Tibial nerve (tissue), 3 donors: ENCODE measurements around the gene GSK3B.

Experiments used
- POLR2A ChIP-seq, 2 donors: fragments of 450-650 bp; IDR thresholded peaks; one replicate each; pipeline ENCODE4 v1.6.1; 2017; ENCODE audit warnings: antibody characterized with exemption in 2 of 2, mild to moderate bottlenecking in 2 of 2, moderate library complexity in 2 of 2
- TF ChIP-seq, protein P1 (sequence below), 5 experiments: fragments of 200-600 bp in 3 of 5; fragments of 450-650 bp in 2 of 5; sonication (generic) in 3 of 5; IDR thresholded peaks; one replicate each; pipeline ENCODE4 v1.5.1; 2016 to 2019; ENCODE audit warnings: antibody characterized with exemption in 5 of 5, mild to moderate bottlenecking in 3 of 5, moderate library complexity in 2 of 5

DNA sequence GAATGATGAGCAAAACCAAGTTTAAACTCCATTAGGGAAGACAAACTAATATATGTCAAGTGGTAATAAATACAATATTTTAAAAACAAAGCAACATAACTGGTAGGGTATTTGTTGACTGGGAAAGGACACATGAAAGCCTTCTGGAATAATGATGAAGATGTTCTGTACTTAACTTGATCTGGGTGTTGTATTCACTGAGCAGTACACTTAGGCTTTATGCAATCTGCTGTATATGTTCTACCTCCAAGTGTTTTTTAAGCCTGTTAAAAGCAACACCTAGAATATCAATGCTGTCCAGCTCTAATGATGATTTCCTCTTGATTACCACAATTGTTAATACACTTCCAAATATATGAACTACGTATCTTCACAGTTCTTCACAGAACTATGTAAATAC lies 46.6 kb downstream of the GSK3B start:
- TF ChIP-seq, protein P1, sequence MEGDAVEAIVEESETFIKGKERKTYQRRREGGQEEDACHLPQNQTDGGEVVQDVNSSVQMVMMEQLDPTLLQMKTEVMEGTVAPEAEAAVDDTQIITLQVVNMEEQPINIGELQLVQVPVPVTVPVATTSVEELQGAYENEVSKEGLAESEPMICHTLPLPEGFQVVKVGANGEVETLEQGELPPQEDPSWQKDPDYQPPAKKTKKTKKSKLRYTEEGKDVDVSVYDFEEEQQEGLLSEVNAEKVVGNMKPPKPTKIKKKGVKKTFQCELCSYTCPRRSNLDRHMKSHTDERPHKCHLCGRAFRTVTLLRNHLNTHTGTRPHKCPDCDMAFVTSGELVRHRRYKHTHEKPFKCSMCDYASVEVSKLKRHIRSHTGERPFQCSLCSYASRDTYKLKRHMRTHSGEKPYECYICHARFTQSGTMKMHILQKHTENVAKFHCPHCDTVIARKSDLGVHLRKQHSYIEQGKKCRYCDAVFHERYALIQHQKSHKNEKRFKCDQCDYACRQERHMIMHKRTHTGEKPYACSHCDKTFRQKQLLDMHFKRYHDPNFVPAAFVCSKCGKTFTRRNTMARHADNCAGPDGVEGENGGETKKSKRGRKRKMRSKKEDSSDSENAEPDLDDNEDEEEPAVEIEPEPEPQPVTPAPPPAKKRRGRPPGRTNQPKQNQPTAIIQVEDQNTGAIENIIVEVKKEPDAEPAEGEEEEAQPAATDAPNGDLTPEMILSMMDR (IDR thresholded peaks at IDR 0.05) = no peak
- no peak for TF ChIP-seq POLR2A (IDR thresholded peaks at IDR 0.05)
